BE2C (cell line): ENCODE data around the gene ETV2.
"Not testable (repeated sequence)": the region's sequence is repeated elsewhere in the genome, so short reads cannot be mapped to it uniquely, and the experiment has no call there.

Experiments
- DNase-seq: peaks from one replicate; pipeline ENCODE4 v3.0.0-alpha.2; 2020
- H3K27me3 ChIP-seq: fragments of 250-450 bp; sonication (Bioruptor Pico); 2 replicates; pipeline ENCODE4 v1.5.1; 2020; ENCODE audit warnings: mild to moderate bottlenecking
- H3K36me3 ChIP-seq: fragments of 250-450 bp; sonication (Bioruptor Pico); 2 replicates; pipeline ENCODE4 v1.5.1; 2020; ENCODE audit warnings: mild to moderate bottlenecking
- H3K4me1 ChIP-seq: fragments of 250-450 bp; sonication (Bioruptor Pico); 2 replicates; pipeline ENCODE4 v1.5.1; 2020
- H3K4me3 ChIP-seq: 2 replicates; pipeline ENCODE4 v1.5.1; 2011; ENCODE audit warnings: low read depth, low read length
- H3K9me3 ChIP-seq: fragments of 250-450 bp; sonication (Bioruptor Pico); 2 replicates; pipeline ENCODE4 v1.5.1; 2020
- CTCF ChIP-seq: IDR thresholded peaks from 2 replicates; pipeline ENCODE4 v1.5.1; 2012; ENCODE audit warnings: mild to moderate bottlenecking, low read depth, low read length

ETV2 gene

GRCh38 chr19:35671818-35672217 lies 30.3 kb downstream of the ETV2 start:
- Histone ChIP-seq H3K27me3 (peaks cover 67% of the 10 kb centered on the region), H3K9me3 (no peaks in the 10 kb centered on the region), H3K4me1 (no peaks in the 10 kb centered on the region), H3K4me3 (no peak overlapping the region), H3K36me3 (no peaks in the 10 kb centered on the region)
- no peak for TF ChIP-seq CTCF
- no peak for DNase-seq

- H3K27me3 ChIP-seq, result peaks cover 54% of the 10 kb centered on the region
- no peak for TF ChIP-seq CTCF
- no peaks in the 10 kb centered on the region for H3K4me1 ChIP-seq
- no peaks in the 10 kb centered on the region for H3K9me3 ChIP-seq
- DNase-seq, result peak; percentile 33
- H3K36me3 ChIP-seq, result no peaks in the 10 kb centered on the region
- peak overlapping the region; percentile 35 for H3K4me3 ChIP-seq
These were observed 31.7 kb downstream of the ETV2 start for GRCh38 chr19:35673121-35673804.

GRCh38 chr19:35675589-35676140 lies 34.1 kb downstream of the ETV2 start:
- Histone ChIP-seq H3K36me3 (no peaks in the 10 kb centered on the region), H3K4me3 (no peak overlapping the region), H3K9me3 (no peaks in the 10 kb centered on the region), H3K4me1 (no peaks in the 10 kb centered on the region), H3K27me3 (peaks cover 36% of the 10 kb centered on the region)
- DNase-seq, result no peak
- no peak for TF ChIP-seq CTCF

GRCh38 chr19:35689836-35690235 lies 48.3 kb downstream of the ETV2 start:
- Histone ChIP-seq H3K4me1 (no peaks in the 10 kb centered on the region), H3K27me3 (peaks cover 4% of the 10 kb centered on the region; the same call in 1 of the 2 replicates), H3K36me3 (no peaks in the 10 kb centered on the region), H3K4me3 (no peak overlapping the region), H3K9me3 (no peaks in the 10 kb centered on the region)
- DNase-seq, result no peak
- no peak for TF ChIP-seq CTCF

- DNase-seq, result not testable (repeated sequence)
These were observed 49.6 kb downstream of the ETV2 start for GRCh38 chr19:35691106-35691505.

GRCh38 chr19:35692010-35692409 lies 50.5 kb downstream of the ETV2 start:
- no peak for DNase-seq
- H3K4me3 ChIP-seq, result no peak overlapping the region
- H3K4me1 ChIP-seq, result no peaks in the 10 kb centered on the region
- no peaks in the 10 kb centered on the region for H3K36me3 ChIP-seq
- TF ChIP-seq CTCF, result no peak
- H3K27me3 ChIP-seq, result peaks cover 4% of the 10 kb centered on the region; the same call in 1 of the 2 replicates
- H3K9me3 ChIP-seq, result no peaks in the 10 kb centered on the region

More at GRCh38 chr19:35691106-35691505, 49.6 kb downstream of the ETV2 start:
- H3K4me3 ChIP-seq, H3K36me3 ChIP-seq, H3K4me1 ChIP-seq, H3K9me3 ChIP-seq, H3K27me3 ChIP-seq: not testable (repeated sequence)
